WTC11 (cell line): ENCODE results near the gene NEUROD2. TPM values are rescaled to one million over a fixed set of nuclear protein-coding genes. Genes with fewer than 3 reads are reported as not detected.

Experiments
- ATAC-seq: fragments of 200-7000 bp; cut with Tn5 transposase; 2 replicates; pipeline ENCODE4 v1.10.0; 2021; ENCODE audit warnings: mild to moderate bottlenecking, moderate library complexity
- CTCF ChIA-PET: fragments of 300-600 bp; sonication (Branson Sonifier 250); formaldehyde crosslinking; loops from one replicate; lab custom pipeline; 2021; ENCODE audit warnings: antibody characterized with exemption; lab: Charles Lee
- POLR2A ChIA-PET: fragments of 350-600 bp; sonication (Branson Sonifier 250); formaldehyde crosslinking; loops from one replicate; lab custom pipeline; 2021; ENCODE audit warnings: antibody characterized with exemption; lab: Charles Lee
- DNase-seq: peaks from one replicate; pipeline ENCODE4 v3.0.0; 2021; ENCODE audit warnings: low spot score
- H3K27ac Mint-ChIP-seq: 2 replicates; pipeline ENCODE4 v1.8.0; 2021; ENCODE audit warnings: mixed read lengths
- H3K27me3 Mint-ChIP-seq: 2 replicates; pipeline ENCODE4 v1.8.0; 2021; ENCODE audit warnings: low read depth, mild to moderate bottlenecking, moderate library complexity, mixed read lengths
- H3K36me3 Mint-ChIP-seq: 2 replicates; pipeline ENCODE4 v1.8.0; 2021; ENCODE audit warnings: mixed read lengths
- H3K4me1 Mint-ChIP-seq: 2 replicates; pipeline ENCODE4 v1.8.0; 2022; ENCODE audit warnings: mixed read lengths
- H3K4me3 Mint-ChIP-seq: 2 replicates; pipeline ENCODE4 v1.8.0; 2021; ENCODE audit warnings: mild to moderate bottlenecking, moderate library complexity, mixed read lengths
- H3K9me3 Mint-ChIP-seq: 2 replicates; pipeline ENCODE4 v1.8.0; 2021; ENCODE audit warnings: mixed read lengths
- AFF4 ChIP-seq: sonication (generic); formaldehyde crosslinking; IDR thresholded peaks from 2 replicates; pipeline ENCODE4 v1.8.1; 2023; ENCODE audit warnings: mild to moderate bottlenecking, missing genetic modification reagents, borderline replicate concordance
- AR ChIP-seq: fragments of 250-450 bp; sonication (Bioruptor Pico); IDR thresholded peaks from 2 replicates; pipeline ENCODE4 v1.9.0; 2021; ENCODE audit warnings: mild to moderate bottlenecking
- EMX1 ChIP-seq: fragments of 250-450 bp; sonication (Bioruptor Pico); IDR thresholded peaks from 2 replicates; pipeline ENCODE4 v1.8.0; 2021; ENCODE audit warnings: mild to moderate bottlenecking
- ESRRA ChIP-seq: sonication (generic); formaldehyde crosslinking; IDR thresholded peaks from 2 replicates; pipeline ENCODE4 v1.8.1; 2022; ENCODE audit warnings: mild to moderate bottlenecking, missing genetic modification reagents, borderline replicate concordance
- KAT7 ChIP-seq: sonication (generic); formaldehyde crosslinking; IDR thresholded peaks from 2 replicates; pipeline ENCODE4 v1.8.1; 2023; ENCODE audit warnings: missing genetic modification reagents, mild to moderate bottlenecking, borderline replicate concordance
- NFATC4 ChIP-seq: fragments of 250-450 bp; sonication (Bioruptor Pico); IDR thresholded peaks from 2 replicates; pipeline ENCODE4 v1.9.0; 2021; ENCODE audit warnings: mild to moderate bottlenecking
- NR3C1 ChIP-seq: sonication (generic); formaldehyde crosslinking; conservative IDR thresholded peaks from 2 replicates; pipeline ENCODE4 v1.8.1; 2023; ENCODE audit warnings: low read depth, mild to moderate bottlenecking, missing genetic modification reagents
- PREB ChIP-seq: sonication (generic); formaldehyde crosslinking; IDR thresholded peaks from 2 replicates; pipeline ENCODE4 v1.8.1; 2022; ENCODE audit warnings: mild to moderate bottlenecking, missing genetic modification reagents, moderate library complexity, borderline replicate concordance
- SP1 ChIP-seq: sonication (generic); formaldehyde crosslinking; conservative IDR thresholded peaks from 2 replicates; pipeline ENCODE4 v1.8.1; 2022; ENCODE audit warnings: missing genetic modification reagents
- TCF7 ChIP-seq: sonication (generic); formaldehyde crosslinking; IDR thresholded peaks from 2 replicates; pipeline ENCODE4 v1.8.0; 2022; ENCODE audit warnings: mild to moderate bottlenecking, low read depth, missing genetic modification reagents, moderate library complexity
- TEAD4 ChIP-seq: sonication (generic); formaldehyde crosslinking; IDR thresholded peaks from 2 replicates; pipeline ENCODE4 v1.8.0; 2022; ENCODE audit warnings: mild to moderate bottlenecking, missing genetic modification reagents
- ZMAT4 ChIP-seq: fragments of 250-450 bp; sonication (Bioruptor Pico); IDR thresholded peaks from 2 replicates; pipeline ENCODE4 v1.9.0; 2021; ENCODE audit warnings: mild to moderate bottlenecking
- total RNA-seq: library from RNA; stranded (reverse); gene quantifications from 3 replicates; pipeline ENCODE4 v1.2.3, GENCODE V29; 2021
- TF ChIP-seq, protein P1 (sequence below): sonication (generic); formaldehyde crosslinking; IDR thresholded peaks from 2 replicates; pipeline ENCODE4 v1.8.1; 2022; ENCODE audit warnings: low read depth, mild to moderate bottlenecking, moderate library complexity, missing genetic modification reagents, borderline replicate concordance
- TF ChIP-seq, protein P2 (sequence below): fragments of 250-450 bp; sonication (Bioruptor Pico); IDR thresholded peaks from 2 replicates; pipeline ENCODE4 v1.9.0; 2021; ENCODE audit warnings: moderate library complexity, mild to moderate bottlenecking, inconsistent platforms, borderline replicate concordance
- TF ChIP-seq, protein P3 (sequence below): fragments of 250-450 bp; sonication (Bioruptor Pico); conservative IDR thresholded peaks from 2 replicates; pipeline ENCODE4 v1.9.0; 2021; ENCODE audit warnings: mild to moderate bottlenecking
- TF ChIP-seq, protein P4 (sequence below): fragments of 200-600 bp; IDR thresholded peaks from 2 replicates; pipeline ENCODE4 v1.8.0; 2022; ENCODE audit warnings: antibody characterized with exemption
- TF ChIP-seq, protein P5 (sequence below): sonication (generic); formaldehyde crosslinking; conservative IDR thresholded peaks from 2 replicates; pipeline ENCODE4 v1.8.1; 2022; ENCODE audit warnings: mild to moderate bottlenecking, missing genetic modification reagents
- TF ChIP-seq, protein P6 (sequence below): sonication (generic); formaldehyde crosslinking; IDR thresholded peaks from 2 replicates; pipeline ENCODE4 v1.8.0; 2022; ENCODE audit warnings: mild to moderate bottlenecking, missing genetic modification reagents

NEUROD2 gene
- total RNA-seq, 1 experiment from 2014 or later = not detected

GRCh38 chr17:39608142-39608981 lies 642 bp upstream of the NEUROD2 start:
- no peaks in the 10 kb centered on the region for H3K36me3 Mint-ChIP-seq
- H3K4me1 Mint-ChIP-seq = peaks cover 21% of the 10 kb centered on the region
- POLR2A ChIA-PET = no interaction called here
- peaks cover 91% of the 10 kb centered on the region for H3K27me3 Mint-ChIP-seq
- ATAC-seq (no peak), DNase-seq (no peak)
- CTCF ChIA-PET = interaction anchor here (3.2 to 11.0 kb wide), 3 partner anchors 13 to 59 kb away, joined by 23 to 98 read pairs (median 86); no protein-coding TSS in a partner anchor
- H3K9me3 Mint-ChIP-seq = no peaks in the 10 kb centered on the region
- no peak overlapping the region for H3K27ac Mint-ChIP-seq
- no peak overlapping the region for H3K4me3 Mint-ChIP-seq
- TF ChIP-seq AR (CRISPR knock-in tag) (no peak), PREB (CRISPR knock-in tag) (no peak), NR3C1 (CRISPR knock-in tag) (no peak), ESRRA (CRISPR knock-in tag) (no peak), TCF7 (no peak), NFATC4 (CRISPR knock-in tag) (no peak), SP1 (CRISPR knock-in tag) (no peak), AFF4 (CRISPR knock-in tag) (no peak), TEAD4 (CRISPR knock-in tag) (no peak), KAT7 (CRISPR knock-in tag) (no peak), EMX1 (CRISPR knock-in tag) (no peak), ZMAT4 (CRISPR knock-in tag) (no peak)
- TF ChIP-seq, protein P1, sequence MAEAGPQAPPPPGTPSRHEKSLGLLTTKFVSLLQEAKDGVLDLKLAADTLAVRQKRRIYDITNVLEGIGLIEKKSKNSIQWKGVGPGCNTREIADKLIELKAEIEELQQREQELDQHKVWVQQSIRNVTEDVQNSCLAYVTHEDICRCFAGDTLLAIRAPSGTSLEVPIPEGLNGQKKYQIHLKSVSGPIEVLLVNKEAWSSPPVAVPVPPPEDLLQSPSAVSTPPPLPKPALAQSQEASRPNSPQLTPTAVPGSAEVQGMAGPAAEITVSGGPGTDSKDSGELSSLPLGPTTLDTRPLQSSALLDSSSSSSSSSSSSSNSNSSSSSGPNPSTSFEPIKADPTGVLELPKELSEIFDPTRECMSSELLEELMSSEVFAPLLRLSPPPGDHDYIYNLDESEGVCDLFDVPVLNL (CRISPR knock-in tag) = no peak
- TF ChIP-seq, protein P2, sequence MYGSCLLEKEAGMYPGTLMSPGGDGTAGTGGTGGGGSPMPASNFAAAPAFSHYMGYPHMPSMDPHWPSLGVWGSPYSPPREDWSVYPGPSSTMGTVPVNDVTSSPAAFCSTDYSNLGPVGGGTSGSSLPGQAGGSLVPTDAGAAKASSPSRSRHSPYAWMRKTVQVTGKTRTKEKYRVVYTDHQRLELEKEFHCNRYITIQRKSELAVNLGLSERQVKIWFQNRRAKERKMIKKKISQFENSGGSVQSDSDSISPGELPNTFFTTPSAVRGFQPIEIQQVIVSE = no peak
- TF ChIP-seq, protein P3, sequence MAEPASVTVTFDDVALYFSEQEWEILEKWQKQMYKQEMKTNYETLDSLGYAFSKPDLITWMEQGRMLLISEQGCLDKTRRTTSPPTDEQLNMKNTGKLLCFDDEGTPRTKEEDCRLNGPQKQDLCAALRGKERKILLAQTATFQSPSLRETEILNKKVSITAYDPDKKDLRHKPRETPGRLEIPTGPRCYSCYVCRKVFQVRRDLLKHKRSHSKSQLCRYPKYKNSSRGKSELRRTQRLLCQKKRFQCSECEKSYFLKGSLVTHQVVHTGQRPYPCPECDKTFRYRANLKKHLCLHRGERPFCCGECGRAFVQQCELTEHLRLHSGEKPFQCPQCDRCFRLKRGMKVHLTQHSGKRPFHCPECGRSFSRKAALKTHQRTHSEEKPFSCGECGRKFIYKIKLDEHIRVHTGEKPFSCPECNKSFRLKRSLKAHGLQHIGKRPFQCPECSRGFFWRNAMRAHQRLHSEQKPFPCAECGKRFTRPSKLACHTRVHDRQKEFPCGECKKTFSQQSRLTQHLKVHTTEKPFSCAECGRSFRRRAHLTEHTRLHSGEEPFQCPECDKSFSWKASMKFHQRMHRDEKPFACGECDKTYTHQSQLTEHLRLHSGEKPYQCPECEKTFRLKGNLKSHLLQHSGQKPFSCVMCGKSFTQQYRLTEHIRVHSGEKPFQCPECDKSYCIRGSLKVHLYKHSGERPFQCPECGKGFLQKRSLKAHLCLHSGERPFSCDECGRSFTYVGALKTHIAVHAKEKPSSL (CRISPR knock-in tag) = no peak
- TF ChIP-seq, protein P4, sequence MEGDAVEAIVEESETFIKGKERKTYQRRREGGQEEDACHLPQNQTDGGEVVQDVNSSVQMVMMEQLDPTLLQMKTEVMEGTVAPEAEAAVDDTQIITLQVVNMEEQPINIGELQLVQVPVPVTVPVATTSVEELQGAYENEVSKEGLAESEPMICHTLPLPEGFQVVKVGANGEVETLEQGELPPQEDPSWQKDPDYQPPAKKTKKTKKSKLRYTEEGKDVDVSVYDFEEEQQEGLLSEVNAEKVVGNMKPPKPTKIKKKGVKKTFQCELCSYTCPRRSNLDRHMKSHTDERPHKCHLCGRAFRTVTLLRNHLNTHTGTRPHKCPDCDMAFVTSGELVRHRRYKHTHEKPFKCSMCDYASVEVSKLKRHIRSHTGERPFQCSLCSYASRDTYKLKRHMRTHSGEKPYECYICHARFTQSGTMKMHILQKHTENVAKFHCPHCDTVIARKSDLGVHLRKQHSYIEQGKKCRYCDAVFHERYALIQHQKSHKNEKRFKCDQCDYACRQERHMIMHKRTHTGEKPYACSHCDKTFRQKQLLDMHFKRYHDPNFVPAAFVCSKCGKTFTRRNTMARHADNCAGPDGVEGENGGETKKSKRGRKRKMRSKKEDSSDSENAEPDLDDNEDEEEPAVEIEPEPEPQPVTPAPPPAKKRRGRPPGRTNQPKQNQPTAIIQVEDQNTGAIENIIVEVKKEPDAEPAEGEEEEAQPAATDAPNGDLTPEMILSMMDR = no peak
- TF ChIP-seq, protein P5, sequence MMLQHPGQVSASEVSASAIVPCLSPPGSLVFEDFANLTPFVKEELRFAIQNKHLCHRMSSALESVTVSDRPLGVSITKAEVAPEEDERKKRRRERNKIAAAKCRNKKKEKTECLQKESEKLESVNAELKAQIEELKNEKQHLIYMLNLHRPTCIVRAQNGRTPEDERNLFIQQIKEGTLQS (CRISPR knock-in tag) = no peak
- TF ChIP-seq, protein P6, sequence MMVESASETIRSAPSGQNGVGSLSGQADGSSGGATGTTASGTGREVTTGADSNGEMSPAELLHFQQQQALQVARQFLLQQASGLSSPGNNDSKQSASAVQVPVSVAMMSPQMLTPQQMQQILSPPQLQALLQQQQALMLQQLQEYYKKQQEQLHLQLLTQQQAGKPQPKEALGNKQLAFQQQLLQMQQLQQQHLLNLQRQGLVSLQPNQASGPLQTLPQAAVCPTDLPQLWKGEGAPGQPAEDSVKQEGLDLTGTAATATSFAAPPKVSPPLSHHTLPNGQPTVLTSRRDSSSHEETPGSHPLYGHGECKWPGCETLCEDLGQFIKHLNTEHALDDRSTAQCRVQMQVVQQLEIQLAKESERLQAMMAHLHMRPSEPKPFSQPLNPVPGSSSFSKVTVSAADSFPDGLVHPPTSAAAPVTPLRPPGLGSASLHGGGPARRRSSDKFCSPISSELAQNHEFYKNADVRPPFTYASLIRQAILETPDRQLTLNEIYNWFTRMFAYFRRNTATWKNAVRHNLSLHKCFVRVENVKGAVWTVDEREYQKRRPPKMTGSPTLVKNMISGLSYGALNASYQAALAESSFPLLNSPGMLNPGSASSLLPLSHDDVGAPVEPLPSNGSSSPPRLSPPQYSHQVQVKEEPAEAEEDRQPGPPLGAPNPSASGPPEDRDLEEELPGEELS (CRISPR knock-in tag) = no peak
